HG03469 (cell line): ENCODE results near the gene AP1S1.

Source experiments
- ATAC-seq: cut with Tn5 transposase; IDR thresholded peaks from one replicate; pipeline ENCODE4 v1.9.1; 2021; ENCODE audit warnings: mild to moderate bottlenecking, moderate library complexity, moderate number of reproducible peaks; ENCODE audit not compliant: unreplicated experiment

The AP1S1 gene

DNA sequence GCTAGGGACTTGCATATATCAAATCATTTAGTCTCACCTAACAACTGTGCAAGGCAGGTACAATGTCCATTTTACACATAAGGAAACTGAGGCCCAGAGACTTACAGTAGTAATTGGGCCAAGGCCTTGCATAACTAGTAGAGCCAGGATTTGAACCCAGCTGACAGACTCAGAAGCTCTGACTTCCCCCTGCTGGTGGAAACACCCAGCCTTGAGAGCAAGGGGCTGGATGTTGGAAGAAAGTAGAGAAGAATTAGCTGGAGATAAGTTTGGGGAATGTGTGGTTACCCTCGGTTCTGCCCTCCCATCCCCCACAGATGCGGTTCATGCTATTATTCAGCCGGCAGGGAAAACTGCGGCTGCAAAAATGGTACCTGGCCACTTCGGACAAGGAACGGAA, 2.0 kb downstream of the AP1S1 start:
- no peak for ATAC-seq

- no peak for ATAC-seq
Observed at GRCh38 chr7:101156866-101157589, 2.8 kb downstream of the AP1S1 start.

DNA sequence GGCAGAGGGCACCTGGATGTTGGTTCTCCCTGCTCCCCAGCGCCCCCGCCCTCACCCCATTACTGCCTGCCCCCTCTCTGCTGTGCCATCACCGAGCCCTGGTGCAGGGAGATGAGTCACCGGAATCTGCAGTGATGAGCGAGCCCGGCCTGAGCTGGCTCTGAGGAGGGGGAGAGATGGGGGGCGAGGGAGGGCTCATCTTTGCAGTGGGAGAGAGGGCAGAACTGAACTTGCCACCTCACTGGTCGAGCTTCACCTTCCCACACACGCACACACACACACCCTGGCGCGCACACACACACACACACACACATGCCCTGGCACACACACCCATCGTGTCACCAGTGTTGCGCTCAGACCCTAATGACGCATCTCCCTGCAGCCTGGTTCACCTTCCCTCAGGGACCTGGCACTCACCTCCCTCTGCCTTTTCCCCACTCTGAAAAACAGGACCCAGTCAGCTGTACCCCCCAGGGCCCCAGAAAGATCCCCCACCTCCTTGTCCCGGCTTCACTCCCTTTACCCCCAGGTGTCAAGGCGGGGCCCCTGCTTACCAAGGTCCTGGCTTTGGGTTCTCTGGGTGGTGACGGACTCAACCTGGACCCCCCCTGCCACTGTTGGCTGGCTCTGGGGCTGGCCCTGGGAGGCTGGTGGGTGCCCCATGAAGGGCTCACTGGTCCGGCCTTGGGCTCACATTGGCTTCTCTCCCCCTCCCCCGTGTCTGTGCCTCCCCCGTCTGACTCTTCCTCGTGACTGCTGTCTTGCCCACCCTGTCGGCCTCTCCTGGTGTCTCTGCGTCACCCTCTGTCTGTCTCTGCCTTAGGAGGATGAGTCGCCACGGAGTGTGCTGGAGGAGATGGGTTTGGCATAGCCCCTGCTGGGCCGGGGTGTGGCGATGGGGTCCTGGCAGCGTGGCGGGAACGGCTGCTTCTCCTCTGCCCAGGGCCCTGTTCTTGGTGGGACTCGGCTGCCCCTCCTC, 5.7 kb downstream of the AP1S1 start:
- ATAC-seq, result no peak

DNA sequence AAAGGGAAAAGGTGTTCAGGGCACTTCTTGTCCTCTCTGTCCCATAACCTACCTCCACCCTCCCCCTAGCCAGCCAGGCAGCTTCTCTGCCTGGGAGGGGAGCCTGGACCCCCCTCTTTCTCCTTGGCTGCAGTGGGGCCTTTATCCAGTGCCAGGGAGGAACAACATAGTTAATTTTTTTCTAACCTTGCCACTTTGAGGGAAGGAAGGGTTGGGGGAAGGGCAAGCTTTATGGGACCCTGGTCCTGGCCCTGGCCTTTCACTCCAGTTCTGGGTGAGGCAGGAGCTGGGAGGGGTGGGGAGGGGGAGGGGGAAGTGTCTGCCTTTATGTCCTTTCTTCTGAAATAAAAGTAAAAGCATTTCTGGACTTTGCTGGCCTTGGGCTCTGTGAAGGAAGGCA, 6.6 kb downstream of the AP1S1 start:
- ATAC-seq, result no peak

GRCh38 chr7:101161692-101162471, 7.6 kb downstream of the AP1S1 start:
- ATAC-seq, result no peak

GRCh38 chr7:101162551-101163278, 8.4 kb downstream of the AP1S1 start:
- no peak for ATAC-seq

DNA sequence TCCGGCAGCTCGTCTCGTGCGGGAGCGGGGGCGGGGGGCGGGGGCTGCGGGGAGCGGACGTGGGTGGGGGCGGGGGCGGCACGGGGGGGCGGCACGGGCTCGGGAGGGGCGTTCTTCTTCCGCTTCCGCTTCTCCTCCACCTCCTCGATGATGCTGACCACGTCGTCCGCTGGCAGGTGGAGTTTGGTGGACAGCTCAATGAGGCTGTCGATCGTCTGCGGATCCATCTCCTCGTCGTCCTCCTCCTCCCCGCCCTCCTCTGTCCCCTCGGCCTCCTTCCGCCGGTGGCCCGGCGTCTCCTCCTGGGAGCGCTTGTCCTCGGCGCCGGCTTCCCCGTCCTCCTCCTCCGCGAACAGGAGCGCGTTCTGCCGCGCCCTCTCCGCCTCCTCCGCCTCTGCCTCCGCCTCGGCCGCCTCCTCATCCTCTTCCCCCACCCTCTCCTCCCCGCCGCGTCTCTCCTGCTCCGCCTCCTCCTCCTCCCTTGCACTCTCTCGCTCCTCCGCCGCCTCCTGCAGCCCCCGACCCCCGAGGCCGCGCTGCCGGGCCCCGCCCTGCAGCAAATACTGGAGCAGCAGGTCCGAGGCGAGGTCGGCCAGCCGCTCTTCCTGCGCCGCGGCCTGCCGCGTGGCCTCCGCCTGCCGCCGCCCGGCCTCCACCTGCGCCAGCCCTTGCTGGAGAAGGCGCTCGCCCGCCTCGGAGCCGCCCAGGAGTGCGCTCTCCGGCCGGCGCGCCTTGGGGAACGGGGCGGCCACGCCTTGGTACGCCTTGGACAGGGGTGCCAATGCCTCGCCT, 9.2 kb downstream of the AP1S1 start:
- no peak for ATAC-seq

DNA sequence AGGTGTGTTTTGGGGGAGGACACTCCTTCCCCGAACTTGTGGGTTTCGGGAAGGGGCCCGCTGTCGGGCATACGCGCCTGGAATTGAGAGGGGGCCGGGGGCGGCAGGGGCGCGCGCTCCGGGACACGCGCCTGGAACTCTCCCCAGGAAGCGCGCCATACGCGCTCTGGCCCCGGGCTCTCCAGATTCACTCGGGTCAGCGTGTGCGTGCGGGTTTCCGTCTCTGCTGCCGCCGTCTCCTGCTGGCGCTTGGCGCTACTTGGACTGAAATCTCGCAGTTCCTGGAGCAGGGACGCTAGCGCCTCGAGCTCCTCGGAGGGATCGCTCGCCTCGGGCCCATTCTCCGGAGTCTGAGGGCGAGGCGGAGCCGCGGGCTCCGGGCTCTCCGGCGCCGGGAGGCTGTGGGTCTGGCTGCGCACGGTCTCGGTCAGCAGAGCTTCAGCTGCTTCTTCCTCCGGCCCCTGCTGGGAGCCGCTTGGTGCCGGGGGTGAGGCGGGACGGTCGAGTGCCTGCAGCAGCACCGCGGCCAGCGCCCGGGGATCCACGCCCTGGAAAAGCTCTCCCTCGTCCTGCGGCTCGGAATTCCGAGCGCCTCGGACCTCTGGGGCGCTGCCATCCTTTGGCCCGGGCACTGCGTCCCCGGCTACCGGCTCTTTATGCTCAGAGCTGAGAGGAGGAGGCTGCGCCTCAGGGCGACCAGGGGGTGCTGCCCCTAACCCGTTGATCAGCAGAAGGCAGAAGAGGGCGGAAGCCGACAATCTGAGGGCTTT, 10.0 kb downstream of the AP1S1 start:
- no peak for ATAC-seq

DNA sequence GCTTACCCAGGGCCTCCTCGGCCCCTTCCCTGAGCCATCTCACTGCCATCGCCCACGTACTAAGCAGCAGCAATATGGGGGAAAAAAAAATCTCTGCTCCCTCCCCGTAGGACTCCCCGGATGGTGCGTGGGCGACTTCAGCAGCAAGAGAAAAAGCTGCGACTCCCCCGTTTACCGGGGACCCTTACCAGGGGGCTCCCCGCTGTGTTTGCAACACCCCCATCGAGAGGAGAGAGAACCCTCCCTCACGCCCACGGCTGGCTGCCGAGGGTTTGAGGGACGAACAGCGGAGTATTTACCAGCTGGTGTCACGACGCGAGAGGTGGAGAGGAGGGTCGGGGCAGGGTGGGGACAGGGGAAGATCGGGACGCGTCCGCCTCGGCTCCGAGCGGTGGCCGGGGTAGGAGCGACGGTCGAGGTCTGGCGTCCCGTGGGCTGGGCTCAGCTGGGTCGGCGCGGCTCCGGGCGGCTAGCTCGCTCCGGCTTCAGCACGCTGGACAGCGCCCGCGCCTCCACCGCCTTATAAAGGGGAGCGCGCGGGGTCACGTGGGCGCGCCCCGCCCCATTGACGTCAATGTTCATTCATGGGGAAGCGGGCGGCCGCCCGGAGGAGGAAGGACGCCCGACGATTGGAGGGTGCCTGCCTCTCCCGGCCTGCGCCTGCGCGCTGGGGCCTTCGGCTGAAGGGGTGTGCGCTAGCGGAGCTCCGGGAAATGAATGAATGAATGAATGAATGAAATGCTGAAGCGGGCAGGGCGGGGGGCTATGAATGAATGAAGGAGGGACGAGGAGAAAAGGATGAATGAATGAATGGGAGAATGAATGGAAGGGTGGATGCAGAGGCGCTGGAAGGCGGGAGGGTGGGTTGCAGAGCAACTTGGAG, 11.0 kb downstream of the AP1S1 start, which contains the start of gene VGF:
Gene VGF (minus strand): TSS at position 495 of the 883 bp plus-strand sequence. CDS start 726 bp downstream, outside the sequence.
- peak; percentile 67 for ATAC-seq

- no peak for ATAC-seq
Observed at GRCh38 chr7:101165958-101166647, 11.8 kb downstream of the AP1S1 start.

GRCh38 chr7:101166648-101166908, 12.3 kb downstream of the AP1S1 start:
- ATAC-seq, result no peak

- no peak for ATAC-seq
Observed at GRCh38 chr7:101166909-101167644, 12.8 kb downstream of the AP1S1 start.

- no peak for ATAC-seq
Observed at GRCh38 chr7:101167645-101168411, 13.6 kb downstream of the AP1S1 start.

DNA sequence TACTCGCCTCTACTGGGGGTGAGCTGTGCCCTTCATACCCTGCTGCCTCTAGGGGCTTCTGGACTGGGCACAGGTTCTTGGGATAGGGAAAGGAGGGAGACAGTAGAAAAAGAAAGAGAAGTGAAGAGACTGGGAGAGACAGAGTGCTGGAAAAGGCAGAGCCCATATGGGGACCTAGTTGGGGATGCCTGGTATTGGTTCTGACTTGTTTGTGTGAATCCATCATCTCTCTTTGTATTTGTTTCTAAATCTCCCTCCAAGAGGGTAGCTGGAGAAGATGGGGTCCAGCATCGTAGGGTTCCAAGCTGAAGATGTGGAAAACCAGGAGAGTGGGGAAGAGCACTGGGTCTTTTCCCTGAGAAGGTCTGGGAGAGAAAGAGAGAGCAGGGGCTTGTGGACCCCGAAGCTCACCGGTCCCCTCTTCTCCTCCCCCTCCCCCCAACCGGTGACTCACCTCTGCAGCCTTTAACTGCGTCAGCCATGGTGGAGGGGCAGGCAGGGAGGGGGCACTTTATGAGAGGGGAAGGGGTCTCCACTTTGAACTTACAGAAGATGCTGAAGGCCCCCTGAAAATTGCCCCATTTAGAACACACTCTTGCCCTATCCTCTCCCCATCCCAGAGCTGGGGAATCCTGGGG, 14.3 kb downstream of the AP1S1 start:
- ATAC-seq, result no peak

GRCh38 chr7:101169110-101169837, 15.0 kb downstream of the AP1S1 start:
- ATAC-seq, result no peak
